ENCODE data around the gene VGLL2.

The VGLL2 gene

DNA sequence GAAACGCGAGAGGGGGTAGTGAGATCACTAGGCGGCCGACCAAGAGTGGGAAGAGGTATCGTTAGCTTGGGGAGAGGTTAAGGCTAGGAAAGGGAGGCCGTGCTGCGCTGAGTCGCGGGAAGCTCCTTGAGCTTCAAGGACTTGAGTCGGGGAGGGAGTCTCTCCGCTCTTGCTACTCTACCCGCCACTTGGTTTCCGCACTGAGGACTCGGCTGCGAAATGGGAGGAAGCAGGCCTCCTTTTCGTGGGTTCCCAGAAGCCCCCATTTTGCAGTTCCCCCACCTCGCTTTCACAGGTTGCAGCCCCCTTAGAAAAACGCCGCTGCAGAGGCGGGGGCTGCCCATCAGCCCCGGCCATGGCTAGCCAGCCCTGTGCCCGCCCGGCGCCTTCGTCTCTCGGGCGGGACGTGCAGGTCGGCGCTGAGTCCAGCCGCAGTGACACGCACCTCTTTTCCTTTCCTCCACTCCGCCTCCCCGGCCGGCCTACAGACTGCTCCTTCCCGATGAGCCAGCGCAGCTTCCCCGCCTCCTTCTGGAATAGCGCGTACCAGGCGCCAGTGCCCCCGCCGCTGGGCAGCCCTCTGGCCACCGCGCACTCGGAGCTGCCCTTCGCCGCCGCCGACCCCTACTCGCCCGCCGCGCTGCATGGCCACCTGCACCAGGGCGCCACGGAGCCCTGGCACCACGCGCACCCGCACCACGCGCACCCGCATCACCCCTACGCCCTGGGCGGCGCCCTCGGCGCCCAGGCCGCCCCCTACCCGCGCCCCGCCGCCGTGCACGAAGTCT lies 4.9 kb downstream of the VGLL2 start:
- DNase-seq, result peak; percentile 9

DNA sequence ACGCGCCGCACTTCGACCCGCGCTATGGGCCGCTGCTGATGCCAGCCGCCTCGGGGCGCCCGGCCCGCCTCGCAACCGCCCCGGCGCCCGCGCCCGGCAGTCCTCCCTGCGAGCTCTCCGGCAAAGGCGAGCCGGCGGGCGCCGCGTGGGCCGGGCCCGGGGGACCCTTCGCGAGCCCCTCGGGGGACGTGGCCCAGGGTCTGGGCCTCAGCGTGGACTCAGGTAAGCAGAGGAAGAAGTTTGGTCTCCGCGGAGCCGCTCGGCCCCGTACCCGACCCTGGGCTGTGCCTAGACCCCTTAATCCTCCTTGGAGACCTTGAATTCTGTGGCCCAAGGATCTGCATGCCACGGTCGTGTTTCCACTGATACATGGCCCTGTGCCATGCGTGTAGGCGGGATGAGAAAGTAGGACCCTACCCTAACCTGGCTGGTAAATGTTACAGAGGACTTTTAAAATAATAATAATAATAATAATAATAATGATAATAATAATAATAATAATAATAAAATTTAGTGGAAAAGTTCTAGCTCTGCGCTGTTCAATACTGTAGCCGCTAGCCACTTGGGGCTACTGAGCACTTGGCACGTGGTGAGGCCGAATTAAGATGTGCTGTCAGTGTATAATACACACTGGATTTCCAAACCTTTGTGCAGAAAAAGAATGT lies 5.6 kb downstream of the VGLL2 start:
- DNase-seq, result no peak

DNA sequence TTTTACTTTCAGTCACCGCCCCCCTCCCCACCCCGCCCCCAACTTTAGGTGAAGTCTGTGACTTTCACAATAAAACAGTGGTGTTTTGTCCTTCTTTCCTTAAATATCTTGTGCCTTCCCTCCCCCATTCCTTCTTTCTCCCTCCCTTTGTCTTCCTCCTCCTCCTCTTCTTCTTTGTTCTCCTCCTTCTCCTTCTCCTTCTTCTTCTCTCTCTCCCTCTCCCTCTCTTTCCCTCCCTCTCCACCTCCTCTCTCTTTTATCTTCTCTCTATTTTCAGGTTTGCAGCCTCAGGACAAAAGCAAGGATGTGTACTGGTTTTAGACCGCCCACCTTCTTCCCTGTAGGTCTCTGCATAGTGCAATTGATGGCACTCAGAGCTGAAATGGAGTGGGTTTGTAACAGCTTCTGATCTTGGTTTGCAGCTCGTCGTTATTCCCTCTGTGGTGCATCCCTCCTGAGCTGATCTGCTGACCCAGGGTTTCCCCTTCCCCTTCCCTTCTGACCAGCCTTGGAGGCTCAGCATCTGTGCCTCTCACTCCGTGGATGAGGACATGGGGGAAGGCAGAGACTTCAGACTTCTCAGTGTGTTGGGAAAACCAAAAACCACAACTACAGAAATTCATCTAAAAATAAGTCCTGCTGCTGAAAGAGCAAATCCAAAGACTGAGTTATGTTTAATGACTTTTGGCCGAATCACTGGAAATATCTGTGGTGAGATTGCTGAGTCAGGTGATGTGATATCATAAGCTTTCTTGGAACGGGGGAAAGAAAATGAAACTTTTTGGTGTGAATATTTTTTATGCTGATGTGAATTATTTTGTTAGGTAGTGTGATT lies 6.9 kb downstream of the VGLL2 start:
- no peak for DNase-seq

DNA sequence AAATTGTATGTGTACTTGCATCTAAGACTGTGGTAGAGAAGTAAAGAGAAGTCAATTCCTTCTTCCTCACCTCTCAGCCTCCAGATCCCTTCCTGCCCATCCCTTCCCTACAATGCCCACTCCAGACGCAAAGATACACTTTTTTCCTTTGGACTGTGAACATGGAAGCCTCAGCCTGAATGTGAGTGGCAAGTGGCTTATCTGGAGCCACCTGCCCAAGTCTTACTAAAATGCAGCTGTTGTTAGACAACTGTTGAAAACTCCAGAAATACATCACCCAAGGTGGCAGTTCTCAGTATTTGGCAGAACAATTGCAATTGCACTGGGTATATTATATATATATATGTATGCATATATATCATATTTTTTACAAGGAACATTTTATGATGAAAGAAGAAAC lies 7.5 kb downstream of the VGLL2 start:
- no peak for DNase-seq

DNA sequence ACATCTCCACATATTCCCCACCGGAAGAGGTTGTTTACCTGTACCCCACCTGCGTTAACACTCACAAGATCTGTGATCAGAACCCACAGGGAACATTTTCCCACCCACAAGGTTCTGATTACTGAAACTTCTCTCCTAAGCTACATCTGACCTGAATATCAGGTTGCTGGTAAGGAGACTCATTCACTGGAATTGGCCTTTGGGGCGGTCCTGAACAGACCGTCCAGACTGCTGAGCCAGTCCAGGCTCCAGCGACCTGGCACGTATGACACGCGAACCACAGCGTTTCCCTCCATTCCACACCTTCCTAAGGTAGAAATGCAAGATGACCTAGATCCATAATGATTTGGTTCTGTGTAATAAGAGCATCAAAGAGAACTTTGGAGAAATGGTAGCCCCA lies 9.8 kb downstream of the VGLL2 start:
- DNase-seq, result no peak

DNA sequence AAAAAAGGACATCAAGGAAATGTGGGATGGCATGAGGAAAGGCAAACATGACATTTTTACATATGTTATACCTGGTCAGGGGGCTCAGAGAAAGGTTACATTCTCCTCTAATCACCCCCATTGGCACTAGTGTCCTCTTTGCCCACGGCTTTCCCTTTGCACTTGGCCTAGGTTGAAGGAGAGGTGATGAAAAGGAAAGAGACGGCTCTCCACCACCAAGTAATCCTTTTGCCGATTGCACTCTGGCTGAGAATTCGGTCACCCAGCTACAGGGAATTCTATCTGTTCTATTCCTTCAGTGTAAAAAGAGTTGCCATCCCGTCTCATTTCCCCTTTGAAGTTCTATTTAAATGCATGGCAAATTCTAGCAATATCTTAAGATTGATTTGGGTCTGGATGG lies 10.4 kb downstream of the VGLL2 start:
- DNase-seq, result no peak

DNA sequence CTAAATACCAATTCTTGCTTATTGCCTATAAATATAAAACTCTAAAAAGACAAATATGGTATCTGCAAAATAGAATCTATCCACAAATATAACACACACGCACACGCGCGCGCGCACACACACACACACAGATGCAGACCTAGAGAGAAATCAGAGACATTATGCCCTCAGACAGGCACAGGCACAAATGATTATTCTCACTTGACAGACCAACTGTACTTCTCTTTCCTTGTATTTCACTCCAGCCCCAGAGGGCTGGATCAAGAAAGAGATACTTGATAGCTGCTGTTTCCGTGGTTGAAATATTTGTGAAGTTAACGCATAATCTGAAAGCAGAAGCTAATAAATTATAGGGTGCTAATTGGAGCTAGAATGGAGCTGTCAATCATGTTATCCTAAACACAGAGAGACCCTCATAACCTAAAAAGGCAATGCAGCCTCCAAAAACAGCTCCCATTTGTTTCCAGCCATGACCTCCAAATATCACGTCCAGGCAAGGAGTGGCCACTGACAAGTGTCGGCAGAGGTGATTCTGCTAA lies 11.5 kb downstream of the VGLL2 start:
- no peak for DNase-seq

DNA sequence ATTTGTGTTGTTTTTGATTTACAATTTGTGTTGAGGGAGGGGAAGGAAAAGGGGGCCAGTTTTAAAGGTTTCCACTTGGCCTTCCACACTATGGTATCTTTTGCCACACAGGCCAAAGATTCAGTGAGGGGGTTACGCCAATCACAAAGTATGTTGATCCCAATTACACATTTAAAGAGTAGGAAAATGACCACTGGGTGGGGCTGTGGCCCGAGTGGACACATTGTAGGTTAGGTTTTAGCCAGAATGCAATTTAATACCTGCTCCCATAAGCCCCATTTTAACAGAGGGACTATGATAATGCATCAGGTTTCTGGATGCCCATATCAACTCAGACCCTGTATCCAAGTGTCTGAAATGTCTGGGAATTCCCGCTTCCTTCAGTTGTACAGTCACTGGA lies 15.6 kb downstream of the VGLL2 start:
- no peak for DNase-seq

DNA sequence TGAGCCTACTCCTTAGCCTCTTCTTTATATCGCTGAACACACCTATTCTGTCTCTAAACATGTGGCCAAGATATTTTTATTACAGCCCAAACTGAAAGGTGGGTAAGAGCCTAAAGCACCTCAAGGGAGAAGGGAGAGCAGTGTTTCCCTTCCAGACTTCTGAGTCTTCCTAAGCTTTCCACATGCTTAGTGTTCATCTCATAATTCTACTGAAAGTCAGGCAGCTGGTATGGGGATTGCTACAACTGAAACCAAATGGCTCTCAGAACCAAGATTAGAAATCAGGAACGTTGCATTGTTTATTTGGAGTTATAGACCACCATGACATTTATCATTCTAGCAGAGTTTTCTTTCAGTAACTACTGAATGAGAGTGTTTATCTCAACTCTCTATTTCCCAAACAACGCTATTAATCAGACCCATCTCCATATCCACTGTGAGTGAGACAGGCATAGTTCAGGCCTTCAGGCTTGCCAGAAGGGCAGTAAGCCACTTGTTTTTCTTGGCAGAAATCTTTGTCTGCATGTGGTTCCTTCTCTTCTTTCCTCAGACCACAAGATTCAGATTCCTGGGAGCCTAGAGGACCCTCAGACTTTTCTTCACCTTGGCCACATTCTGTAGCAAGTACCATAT lies 22.8 kb downstream of the VGLL2 start:
- DNase-seq, result no peak

DNA sequence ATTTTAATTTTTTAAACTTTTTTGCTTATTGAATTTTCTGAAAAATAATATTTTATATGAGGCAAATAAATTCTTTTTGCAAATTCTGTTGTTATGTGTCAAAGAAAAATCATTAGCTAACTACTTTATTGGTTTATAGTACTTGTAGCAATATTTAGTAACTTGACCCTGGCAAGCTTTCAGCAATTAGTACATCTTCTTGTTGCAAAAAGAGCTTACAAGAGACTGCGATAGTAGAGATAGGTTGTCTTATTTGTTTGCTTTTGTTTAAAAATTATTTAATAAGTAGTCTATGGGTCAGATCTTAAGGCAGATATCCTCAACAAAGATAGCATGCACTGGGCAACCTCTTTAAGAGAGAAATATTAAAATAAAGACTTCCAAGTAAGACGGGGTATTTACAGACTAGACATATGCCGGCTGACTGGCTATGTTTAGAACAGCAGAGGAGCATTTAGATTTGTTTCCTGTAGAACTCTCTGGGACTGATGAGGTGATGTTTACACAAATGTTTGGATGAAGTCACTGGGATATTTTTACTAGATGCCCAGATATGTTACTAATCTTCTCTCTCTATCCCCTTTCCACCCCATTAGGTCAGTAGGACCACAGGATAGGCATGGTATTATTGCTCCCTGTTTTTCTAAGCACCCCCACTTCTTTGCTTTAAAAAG lies 25.0 kb downstream of the VGLL2 start:
- no peak for DNase-seq

DNA sequence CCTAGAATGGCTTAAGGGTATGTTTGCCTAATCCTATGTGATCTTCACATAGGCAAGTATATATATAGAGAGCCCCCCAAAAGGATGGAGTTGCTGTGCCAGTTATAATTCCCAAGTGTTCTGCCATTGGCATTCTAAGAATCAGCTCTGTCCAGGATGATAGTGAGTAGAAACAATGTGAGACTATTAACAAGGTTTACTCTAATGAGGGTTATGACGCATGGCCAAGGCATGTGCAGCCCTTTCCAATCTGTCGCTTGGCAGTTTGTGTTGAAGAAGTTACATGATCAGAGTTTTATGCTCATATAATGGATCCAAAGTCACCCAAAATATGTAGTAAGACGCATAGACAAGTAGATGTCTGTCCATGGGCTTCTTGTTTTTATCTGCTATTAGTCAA lies 33.6 kb downstream of the VGLL2 start:
- DNase-seq, result no peak

DNA sequence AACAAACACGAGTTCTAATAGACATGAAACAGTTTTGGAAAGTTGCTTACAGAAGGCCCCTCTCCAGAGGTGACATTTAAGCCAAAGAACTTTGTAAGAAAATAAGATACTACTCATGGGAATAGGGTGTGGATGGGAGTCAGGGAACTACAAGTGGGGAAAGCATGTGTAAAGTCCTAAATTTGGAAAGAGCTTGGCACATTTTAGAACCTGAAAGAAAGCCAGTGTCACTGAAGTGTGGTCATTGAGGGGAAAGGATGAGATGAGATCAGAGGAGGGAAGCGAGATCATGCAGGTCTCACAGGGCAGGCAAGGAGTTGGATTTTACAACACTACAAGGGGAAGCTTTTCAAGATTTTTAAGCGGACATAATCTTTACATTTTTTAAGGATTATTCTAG lies 38.0 kb downstream of the VGLL2 start:
- DNase-seq, result no peak

DNA sequence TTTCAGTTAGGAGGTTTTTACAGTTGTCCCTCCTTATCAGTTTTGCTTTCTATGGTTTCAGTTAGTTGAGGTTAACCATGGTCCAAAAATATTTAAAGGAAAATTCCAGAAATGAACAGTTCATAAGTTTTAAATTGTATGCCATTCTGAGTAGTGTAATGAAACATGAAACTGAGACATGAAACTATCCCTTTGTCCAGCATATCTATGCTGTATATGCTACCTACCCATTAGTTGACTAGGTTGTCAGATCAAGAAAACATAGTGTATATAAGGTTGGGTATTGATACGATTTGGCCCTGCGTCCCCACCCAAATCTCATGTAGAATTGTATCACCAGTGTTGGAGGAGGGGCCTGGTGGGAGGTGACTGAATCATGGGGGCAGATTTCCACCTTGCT lies 39.1 kb downstream of the VGLL2 start:
- no peak for DNase-seq

DNA sequence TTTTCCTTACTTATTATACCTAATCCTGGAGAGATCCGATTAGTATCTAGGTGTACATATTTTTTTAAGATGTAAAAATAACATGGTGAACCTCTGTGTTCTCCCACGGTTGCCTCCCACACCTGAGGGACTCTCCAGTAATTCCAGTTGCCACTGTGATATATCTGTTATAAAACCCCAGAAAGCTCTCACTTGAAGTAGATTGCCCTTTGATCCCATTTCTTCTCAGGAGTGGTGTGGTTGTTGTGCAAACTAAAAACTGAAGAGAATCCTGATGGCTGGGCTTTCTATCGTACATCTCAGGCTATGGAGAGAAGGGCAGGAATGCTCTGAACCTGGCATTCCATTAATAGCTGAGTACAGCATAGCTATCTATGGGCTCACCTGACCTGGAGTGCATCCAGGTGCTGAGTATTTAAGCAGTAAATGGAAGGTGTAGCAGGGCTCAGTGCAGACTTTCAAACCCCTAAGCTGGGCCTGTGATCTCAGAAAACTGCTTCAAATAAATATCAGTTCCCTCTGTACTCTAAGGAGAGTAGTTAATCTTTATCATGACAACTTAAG lies 41.0 kb downstream of the VGLL2 start:
- DNase-seq, result no peak

DNA sequence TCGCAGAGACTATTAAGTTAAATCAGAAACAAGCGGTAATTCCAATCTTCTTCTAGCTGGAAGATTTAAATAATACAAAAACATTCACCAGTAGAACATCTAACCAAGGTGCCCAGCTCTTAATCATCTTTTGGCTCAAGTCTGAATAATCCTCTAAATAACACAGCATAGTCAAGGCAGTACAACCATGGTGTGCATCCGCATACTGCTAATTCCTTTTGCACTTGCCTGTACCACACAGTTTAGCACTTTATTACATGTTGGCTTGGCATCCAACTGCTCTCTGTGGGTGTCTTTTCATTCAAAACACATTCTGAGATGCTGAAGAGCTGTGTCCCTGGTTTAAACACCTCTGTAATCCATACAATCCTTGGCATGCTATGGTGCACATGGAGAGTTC lies 42.3 kb downstream of the VGLL2 start:
- DNase-seq, result no peak

DNA sequence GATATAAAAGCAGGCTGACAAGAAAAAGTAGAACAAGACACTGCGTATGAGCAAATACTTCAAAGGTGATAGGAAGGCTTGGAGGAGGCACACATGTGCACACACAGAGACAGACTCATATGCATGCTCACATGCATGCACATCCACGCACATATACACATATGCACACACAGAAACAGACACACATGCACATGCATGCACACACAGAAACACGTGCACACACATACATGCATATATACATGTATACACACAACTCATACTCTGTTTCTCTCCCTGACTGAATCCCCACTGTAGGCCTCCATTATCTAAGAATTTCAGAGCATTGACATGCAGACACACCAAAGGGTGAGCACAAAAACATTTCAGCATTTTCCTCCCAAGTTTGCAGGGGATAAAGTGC lies 43.7 kb downstream of the VGLL2 start:
- no peak for DNase-seq

DNA sequence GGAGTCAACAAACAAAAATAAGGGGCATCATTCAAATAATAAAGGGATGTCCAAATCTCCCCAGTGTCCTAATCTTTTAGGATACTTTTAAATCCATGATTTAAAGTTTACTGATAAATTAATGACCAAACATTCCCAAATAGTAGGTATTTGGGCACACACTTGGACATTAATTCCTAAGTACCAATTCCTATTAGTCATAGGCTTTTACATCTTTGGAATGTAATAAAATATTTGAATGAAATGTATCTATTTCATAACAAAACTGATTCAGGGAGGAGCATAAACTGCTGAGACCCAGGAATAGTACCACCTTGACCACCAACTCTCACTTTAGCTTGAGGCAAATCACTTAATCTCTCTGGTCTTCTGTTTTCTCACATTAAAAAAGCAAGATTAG lies 44.3 kb downstream of the VGLL2 start:
- DNase-seq, result no peak

DNA sequence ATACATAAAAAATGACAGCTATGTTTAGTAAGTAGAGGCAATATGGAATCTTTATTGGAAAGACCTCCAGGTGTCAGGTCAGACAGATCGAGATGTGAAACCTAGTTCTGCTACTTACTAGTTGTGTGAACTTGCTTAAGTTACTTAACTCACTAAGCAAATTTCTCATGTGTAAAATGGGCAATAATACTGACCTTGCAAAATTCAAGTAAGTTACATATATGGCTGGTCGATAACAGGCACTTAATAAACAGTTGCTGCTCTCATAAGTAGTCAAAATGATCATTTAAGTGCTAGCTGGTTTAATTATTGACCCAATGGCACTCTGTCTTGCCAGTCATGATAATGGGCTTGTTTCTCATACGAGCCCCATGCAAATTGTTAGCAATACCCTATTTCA lies 46.0 kb downstream of the VGLL2 start:
- no peak for DNase-seq

DNA sequence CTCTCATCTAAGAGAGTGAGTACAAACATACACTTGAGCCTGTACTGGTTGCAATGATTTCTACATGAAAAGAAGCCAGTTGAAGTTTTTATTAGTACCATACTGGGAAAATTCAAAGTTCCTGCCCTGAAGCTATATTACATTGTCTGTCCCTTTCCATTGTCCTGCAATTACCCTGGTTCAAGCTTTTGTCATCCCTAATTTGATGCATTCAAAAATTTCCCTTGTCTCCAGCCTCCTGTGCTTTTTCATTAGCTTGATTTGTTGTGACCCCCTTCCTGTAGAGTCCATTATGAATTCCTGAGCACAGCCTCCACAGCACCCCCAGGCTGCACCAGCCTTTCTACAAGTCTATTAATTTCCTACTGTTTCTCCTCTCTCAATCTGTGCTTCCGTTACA lies 46.4 kb downstream of the VGLL2 start:
- no peak for DNase-seq

DNA sequence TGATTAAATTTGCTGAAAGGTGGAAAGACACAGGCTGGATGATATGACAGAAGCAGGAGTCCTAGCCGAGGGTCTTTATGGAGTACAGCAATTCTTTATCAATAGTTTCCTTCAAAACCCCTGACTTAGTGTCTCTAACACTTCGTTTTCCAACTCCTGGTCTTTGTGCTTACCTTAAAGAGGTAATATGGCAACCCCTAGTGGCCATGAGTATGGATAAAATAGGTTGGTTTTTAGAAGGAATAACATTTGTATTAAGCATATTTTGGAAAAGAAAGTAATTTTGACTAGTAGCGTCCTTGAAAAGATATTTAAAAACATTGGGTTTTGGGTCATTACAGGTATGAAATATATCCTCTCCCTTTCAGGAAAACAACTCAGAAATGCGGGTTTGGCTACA lies 51.9 kb downstream of the VGLL2 start:
- no peak for DNase-seq
